Right cardiac atrium (tissue), 5 donors: ENCODE results near the gene GAB2. TPM values are rescaled to one million over a fixed set of nuclear protein-coding genes. Genes with fewer than 3 reads are reported as not detected.
A peak's percentile ranks its signal among the peaks of the same experiment; 100 is the strongest.

ENCODE experiments used
- ATAC-seq, 2 donors: fragments of 200-7000 bp; cut with Tn5 transposase; one replicate each; pipeline versions ENCODE4 v1.8.0 to v1.9.1; 2020; ENCODE audit warnings: moderate library complexity in 2 of 2, mild to moderate bottlenecking in 1 of 2
- DNase-seq, 3 donors: peaks; one replicate each; pipeline ENCODE4 v3.0.0-alpha.2; 2020
- H3K27ac ChIP-seq: one replicate; pipeline ENCODE4 v1.5.1; 2013; ENCODE audit warnings: mild to moderate bottlenecking, low read length, control low read depth, moderate library complexity
- H3K27me3 ChIP-seq: one replicate; pipeline ENCODE4 v1.6.1; 2013; ENCODE audit not compliant: control insufficient read depth, insufficient read depth
- H3K4me1 ChIP-seq: one replicate; pipeline ENCODE4 v1.6.1; 2013; ENCODE audit warnings: low read length; ENCODE audit not compliant: control insufficient read depth, insufficient read depth
- H3K4me3 ChIP-seq: one replicate; pipeline ENCODE4 v1.5.1; 2013; ENCODE audit warnings: low read length, control low read depth
- H3K9me3 ChIP-seq: one replicate; pipeline ENCODE4 v1.6.1; 2013; ENCODE audit warnings: low read length; ENCODE audit not compliant: control insufficient read depth
- WGBS: extraction: QIAGEN DNeasy Blood & Tissue Kit; methylation state at CpG from one replicate; pipeline ENCODE4 v1.1.7; 2013; 5-methylcytosine and 5-hydroxymethylcytosine counted together
- intact Hi-C, 4 donors: fragments of 100-400 bp; cut with DNase I; formaldehyde crosslinking; loops; one replicate each; pipeline versions ENCODE4 v1.11.0 to v1.14.0; 2022 to 2023
- polyA plus RNA-seq: library from polyadenylated mRNA; stranded (reverse); fragments of 200-250 nt; gene quantifications from one replicate; pipeline ENCODE4 v1.2.3, GENCODE V29; 2013
- total RNA-seq, 4 donors: library from RNA; stranded (reverse); fragmentation: NEBNext Ultra II Directional; extraction: Animal tissue kit (Norgen Biotek cat#: 25700); gene quantifications; one replicate each; pipeline ENCODE4 v1.2.1, GENCODE V29; 2021
- donor health status: healthy with polysubstance abuse.
- donor health status: DM: no; HTN: yes; CAD: no.
- donor health status: DM: no; HTN: no; CAD: no.
- donor health status: DM: no; HTN: yes; CAD: no; lungs with severe emphysema.
- donor health status: DM: yes; HTN: yes; CAD: no.

GAB2 gene
- total and polyA plus RNA-seq, 5 donors: 7.5 to 37.3 (median 23.4) TPM

GRCh38 chr11:78190374-78190773, 227.2 kb downstream of the GAB2 start:
- no peaks in the 10 kb centered on the region for H3K27me3 ChIP-seq
- H3K4me3 ChIP-seq: no peak overlapping the region
- intact Hi-C loops: no loop called here
- 63% methylated on average over 3 of the region's 3 CpGs for WGBS
- no peak for DNase-seq
- no peak overlapping the region for H3K27ac ChIP-seq
- ATAC-seq: no peak
- H3K4me1 ChIP-seq: peaks cover 9% of the 10 kb centered on the region
- no peaks in the 10 kb centered on the region for H3K9me3 ChIP-seq

GRCh38 chr11:78189851-78190250, 227.8 kb downstream of the GAB2 start:
- 38% methylated on average over 3 of the region's 3 CpGs for WGBS
- no peaks in the 10 kb centered on the region for H3K27me3 ChIP-seq
- DNase-seq (peak in 1 of 3 donors; percentile 50), ATAC-seq (no peak)
- intact Hi-C loops: no loop called here
- no peak overlapping the region for H3K27ac ChIP-seq
- H3K9me3 ChIP-seq: no peaks in the 10 kb centered on the region
- H3K4me1 ChIP-seq: peaks cover 9% of the 10 kb centered on the region
- no peak overlapping the region for H3K4me3 ChIP-seq

DNA sequence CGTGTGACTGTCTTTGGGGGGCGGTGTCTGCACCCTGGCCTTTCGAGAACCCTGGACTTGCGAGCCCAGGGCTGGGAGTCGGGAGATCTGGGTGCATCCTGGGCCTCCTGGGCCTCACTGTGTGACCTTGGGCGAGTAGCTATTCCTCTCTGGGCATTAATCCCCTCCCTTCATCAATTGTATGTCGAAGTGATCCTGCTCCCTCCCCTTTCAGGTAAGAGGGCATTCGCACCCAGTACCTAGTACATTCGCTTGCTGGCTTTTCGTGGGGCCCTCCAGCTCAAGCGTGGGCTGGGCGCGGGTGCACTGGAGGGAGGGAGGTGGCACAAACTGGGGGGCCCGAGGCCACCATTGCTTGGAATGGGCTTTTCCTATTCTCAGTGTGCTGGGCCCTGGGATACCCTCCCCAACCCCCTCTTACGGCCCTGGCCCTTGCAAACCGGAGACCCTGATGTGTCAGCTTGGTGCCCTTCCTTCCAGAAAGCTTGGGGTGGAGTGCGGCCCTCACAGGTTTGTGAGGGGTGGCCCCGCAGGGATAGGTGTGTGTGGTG, 228.4 kb downstream of the GAB2 start:
- WGBS: 24% methylated on average over 18 of the region's 18 CpGs
- H3K4me1 ChIP-seq: peaks cover 9% of the 10 kb centered on the region
- intact Hi-C loops: no loop called here
- H3K9me3 ChIP-seq: no peaks in the 10 kb centered on the region
- H3K27me3 ChIP-seq: no peaks in the 10 kb centered on the region
- no peak overlapping the region for H3K27ac ChIP-seq
- DNase-seq: peak in 1 of 3 donors; percentile 48
- no peak for ATAC-seq
- peak overlapping the region; percentile 84 for H3K4me3 ChIP-seq

DNA sequence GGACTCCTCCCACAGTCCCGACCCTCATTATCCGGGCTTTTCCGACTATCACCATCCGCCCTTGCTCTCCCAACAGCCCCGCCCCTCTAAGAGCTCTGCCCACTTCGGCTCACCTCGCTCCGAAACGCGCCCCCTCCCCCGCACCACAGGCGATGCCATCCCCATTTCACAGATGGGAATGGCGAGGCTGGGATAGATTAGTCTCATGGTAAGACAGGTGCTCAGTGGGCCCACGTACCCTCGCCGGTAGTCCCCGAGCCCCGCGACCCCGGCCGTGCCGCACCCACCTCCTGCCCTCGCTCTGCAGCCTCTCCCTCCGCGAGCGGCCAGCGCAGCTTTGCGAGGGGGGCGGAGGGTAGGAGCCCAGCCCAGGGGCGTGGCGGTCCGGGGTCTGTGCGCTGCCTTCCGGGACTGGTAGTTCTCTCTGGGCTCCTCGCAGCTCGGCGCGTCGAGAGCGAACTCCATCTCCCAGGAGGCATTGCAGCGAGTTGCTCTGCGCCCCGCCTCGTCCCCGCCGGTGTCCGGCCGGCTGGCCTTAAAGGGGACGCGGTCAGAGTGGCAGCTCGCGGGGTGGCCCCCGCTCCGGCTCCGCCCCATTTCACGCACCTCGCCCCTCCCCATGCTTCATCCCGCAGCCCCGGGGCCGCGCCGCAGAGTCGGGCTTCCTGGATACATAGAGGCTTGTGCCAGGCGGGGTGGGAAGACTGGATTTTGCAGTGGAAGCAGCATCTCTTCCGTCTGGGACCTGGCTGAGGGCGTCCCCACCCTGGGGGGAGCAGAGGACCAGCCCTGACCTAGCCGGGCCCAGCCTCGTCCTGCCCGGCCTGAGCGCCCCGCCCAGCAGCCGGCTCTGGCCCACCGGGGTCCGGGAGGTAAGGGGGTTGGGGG, 229.1 kb downstream of the GAB2 start, which contains the start of the genes KCTD21 and USP35:
TSS of gene KCTD21 (minus strand) at position 341 of the 888 bp plus-strand sequence. CDS start 14,072 bp downstream, outside the sequence.
TSS of gene USP35 (plus strand) at position 634 of the 888 bp plus-strand sequence. CDS start 7,327 bp downstream, outside the sequence.
- intact Hi-C loops: no loop called here
- Histone ChIP-seq H3K9me3 (no peaks in the 10 kb centered on the region), H3K4me1 (peaks cover 9% of the 10 kb centered on the region), H3K27ac (peak within 1 kb of the TSS; percentile 90), H3K27me3 (no peaks in the 10 kb centered on the region), H3K4me3 (peak within 1 kb of the TSS; percentile 84)
- under 1% methylated on average over 74 of the region's 74 CpGs for WGBS
- peak; percentile 97 to 98 for ATAC-seq
- DNase-seq: peak; percentile 98 to 99 (median 99)

- DNase-seq: no peak
- Histone ChIP-seq H3K27ac (peak overlapping the region; percentile 68), H3K4me1 (peaks cover 9% of the 10 kb centered on the region), H3K4me3 (peak overlapping the region; percentile 84), H3K9me3 (no peaks in the 10 kb centered on the region), H3K27me3 (no peaks in the 10 kb centered on the region)
- intact Hi-C loops: no loop called here
- ATAC-seq: no peak
- 17% methylated on average over 31 of the region's 31 CpGs for WGBS
These were observed 230.0 kb downstream of the GAB2 start for GRCh38 chr11:78187366-78188285.

GRCh38 chr11:78181185-78181584, 236.4 kb downstream of the GAB2 start:
- ATAC-seq: no peak
- H3K4me1 ChIP-seq: peaks cover 3% of the 10 kb centered on the region
- DNase-seq: no peak
- H3K27ac ChIP-seq: no peak overlapping the region
- intact Hi-C loops: no loop called here
- WGBS: 77% methylated on average over 2 of the region's 2 CpGs
- H3K4me3 ChIP-seq: no peak overlapping the region
- H3K27me3 ChIP-seq: no peaks in the 10 kb centered on the region
- no peaks in the 10 kb centered on the region for H3K9me3 ChIP-seq

GRCh38 chr11:78180751-78181150, 236.9 kb downstream of the GAB2 start:
- Histone ChIP-seq H3K4me3 (no peak overlapping the region), H3K4me1 (peaks cover 3% of the 10 kb centered on the region), H3K27ac (no peak overlapping the region), H3K9me3 (no peaks in the 10 kb centered on the region), H3K27me3 (no peaks in the 10 kb centered on the region)
- 95% methylated on average over 4 of the region's 4 CpGs for WGBS
- intact Hi-C loops: no loop called here
- DNase-seq (no peak), ATAC-seq (no peak)

GRCh38 chr11:78179459-78180071, 238.1 kb downstream of the GAB2 start:
- no peaks in the 10 kb centered on the region for H3K27me3 ChIP-seq
- no peak overlapping the region for H3K4me3 ChIP-seq
- H3K9me3 ChIP-seq: no peaks in the 10 kb centered on the region
- no peak overlapping the region for H3K27ac ChIP-seq
- DNase-seq (peak in 1 of 3 donors; percentile 24), ATAC-seq (peak in 1 of 2 donors; percentile 51)
- peaks cover 3% of the 10 kb centered on the region for H3K4me1 ChIP-seq
- intact Hi-C loops: no loop called here
- WGBS: 90% methylated on average over 7 of the region's 7 CpGs

DNA sequence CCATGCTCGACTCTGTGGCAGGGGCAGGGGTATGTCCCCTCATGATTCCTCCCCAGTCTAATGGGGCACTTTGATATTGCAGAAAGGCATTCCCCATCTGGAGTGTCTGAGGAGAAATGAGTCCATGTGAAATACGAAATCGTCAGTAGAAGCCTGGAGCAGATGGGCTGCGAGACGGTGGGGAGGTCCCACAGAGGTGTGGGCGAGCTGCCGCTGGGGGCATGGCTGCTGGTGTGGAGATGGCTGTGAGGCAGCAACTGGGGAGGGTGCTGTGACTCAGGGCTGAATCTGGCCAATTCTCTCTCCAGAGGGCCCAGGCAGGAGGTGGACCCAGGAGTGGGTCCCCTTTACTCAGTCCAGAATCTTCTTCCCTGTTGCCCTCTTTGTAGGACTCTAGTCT, 240.4 kb downstream of the GAB2 start:
- Histone ChIP-seq H3K9me3 (no peaks in the 10 kb centered on the region), H3K4me1 (peaks cover 3% of the 10 kb centered on the region), H3K27me3 (no peaks in the 10 kb centered on the region), H3K27ac (no peak overlapping the region), H3K4me3 (no peak overlapping the region)
- intact Hi-C loops: no loop called here
- no peak for DNase-seq
- no peak for ATAC-seq
- 88% methylated on average over 7 of the region's 7 CpGs for WGBS

DNA sequence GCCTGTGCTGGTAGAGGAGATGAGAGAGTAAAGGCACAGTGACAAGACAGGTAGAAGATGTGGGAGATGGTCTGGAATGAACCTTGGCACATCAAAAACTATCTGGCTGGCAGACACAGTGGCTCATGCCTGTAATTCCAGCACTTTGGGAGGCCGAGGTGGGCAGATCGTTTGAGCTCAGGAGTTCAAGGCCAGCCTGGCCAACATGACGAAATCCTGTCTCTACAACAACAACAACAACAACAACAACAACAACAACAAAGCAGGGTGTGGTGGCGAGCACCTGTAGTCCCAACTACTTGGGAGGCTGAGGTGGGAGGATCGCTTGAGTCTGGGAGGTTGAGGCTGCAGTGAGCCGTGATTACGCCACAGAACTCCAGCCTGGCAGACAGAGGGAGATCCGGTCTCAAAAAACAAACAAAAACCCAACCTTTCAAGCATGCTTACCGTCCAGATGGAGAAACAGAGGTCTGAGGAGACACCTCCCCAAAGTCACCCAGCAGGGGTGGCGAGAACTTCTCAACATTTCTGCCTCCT, 240.9 kb downstream of the GAB2 start:
- H3K27me3 ChIP-seq: no peaks in the 10 kb centered on the region
- DNase-seq (no peak), ATAC-seq (no peak)
- H3K4me3 ChIP-seq: no peak overlapping the region
- WGBS: 95% methylated on average over 10 of the region's 10 CpGs
- H3K4me1 ChIP-seq: peaks cover 3% of the 10 kb centered on the region
- H3K27ac ChIP-seq: no peak overlapping the region
- intact Hi-C loops: no loop called here
- no peaks in the 10 kb centered on the region for H3K9me3 ChIP-seq
